ENCODE measurements around the gene FRMD4B.
A peak's percentile ranks its signal among the peaks of the same experiment; 100 is the strongest.

The FRMD4B gene

GRCh38 chr3:69370156-69370883 is 15.6 kb downstream of the FRMD4B start:
- H3K4me1 ChIP-seq (ENCODE audit: control insufficient read depth in 2 of 2, insufficient read depth in 2 of 2, low read length in 2 of 2) = peaks cover 6 to 13% of the 10 kb centered on the region in 2 donors
- no peaks in the 10 kb centered on the region for H3K36me3 ChIP-seq (ENCODE audit: control insufficient read depth in 2 of 2, insufficient read depth in 2 of 2, low read length in 2 of 2)
- peak overlapping the region; percentile 61 to 71 for H3K27ac ChIP-seq (ENCODE audit: low read depth in 2 of 2, low read length in 2 of 2)
- H3K27me3 ChIP-seq (ENCODE audit: control insufficient read depth in 2 of 2, insufficient read depth in 2 of 2, low read length in 2 of 2) = no peaks in the 10 kb centered on the region
- peak overlapping the region in 1 of 2 donors; percentile 32 for H3K9ac ChIP-seq (ENCODE audit: low read depth in 1 of 2, low read length in 2 of 2)
- H3K4me3 ChIP-seq (ENCODE audit: low read length in 2 of 2) = peak overlapping the region; percentile 39 to 42
- H3K9me3 ChIP-seq (ENCODE audit: control insufficient read depth in 2 of 2, low read length in 2 of 2) = no peaks in the 10 kb centered on the region

DNA sequence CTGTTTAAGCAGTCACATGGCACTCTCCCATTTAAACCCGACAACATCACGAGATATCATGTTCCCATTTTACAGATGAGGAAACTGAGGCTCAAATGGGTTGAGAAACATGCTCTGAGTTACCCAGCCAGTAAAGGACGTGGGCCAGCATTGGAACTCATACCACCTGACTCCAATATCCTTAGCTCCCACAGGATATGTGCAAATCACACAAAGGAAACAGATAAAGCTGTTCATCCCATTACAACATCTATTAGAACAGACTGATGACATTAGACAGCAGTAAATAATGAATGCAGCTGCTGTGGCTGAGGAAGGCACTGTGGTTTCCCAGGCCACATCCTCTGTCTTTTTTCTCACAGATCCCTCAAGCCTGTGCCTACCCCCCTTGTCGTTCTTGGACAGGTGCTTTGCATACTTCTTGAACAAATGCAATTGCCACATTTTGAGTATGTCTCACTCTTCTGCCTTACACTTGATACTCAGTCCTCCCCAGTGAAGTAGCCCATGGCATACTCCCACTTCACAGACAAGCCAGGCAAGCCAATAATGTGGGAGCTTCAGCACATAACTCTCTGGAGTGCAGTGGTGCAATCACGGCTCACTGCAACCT is 17.7 kb downstream of the FRMD4B start:
- Histone ChIP-seq H3K36me3 (ENCODE audit: control insufficient read depth in 2 of 2, insufficient read depth in 2 of 2, low read length in 2 of 2) (no peaks in the 10 kb centered on the region), H3K27me3 (ENCODE audit: control insufficient read depth in 2 of 2, insufficient read depth in 2 of 2, low read length in 2 of 2) (no peaks in the 10 kb centered on the region), H3K4me3 (ENCODE audit: low read length in 2 of 2) (no peak overlapping the region), H3K9ac (ENCODE audit: low read depth in 1 of 2, low read length in 2 of 2) (no peak overlapping the region), H3K9me3 (ENCODE audit: control insufficient read depth in 2 of 2, low read length in 2 of 2) (no peaks in the 10 kb centered on the region), H3K27ac (ENCODE audit: low read depth in 2 of 2, low read length in 2 of 2) (no peak overlapping the region), H3K4me1 (ENCODE audit: control insufficient read depth in 2 of 2, insufficient read depth in 2 of 2, low read length in 2 of 2) (peaks cover 12 to 13% of the 10 kb centered on the region in 2 donors)

DNA sequence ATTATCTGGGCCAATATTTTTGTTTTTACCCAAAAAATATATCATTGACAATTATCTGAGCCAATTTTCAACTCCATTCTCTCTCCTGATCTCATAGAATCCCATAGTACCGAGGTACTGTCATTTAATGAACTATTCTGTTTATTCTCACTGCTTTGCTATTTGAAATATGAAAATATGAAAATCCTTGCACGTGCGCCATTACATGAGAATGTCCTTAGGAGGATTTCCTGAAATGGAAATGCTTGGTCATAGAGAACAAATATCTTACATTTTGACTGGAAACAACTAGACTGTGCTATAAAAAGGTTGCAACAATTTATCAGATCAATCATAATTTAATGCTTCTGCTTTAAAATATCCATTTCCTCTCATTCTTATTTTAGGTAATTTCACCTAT is 18.3 kb downstream of the FRMD4B start:
- no peak overlapping the region for H3K9ac ChIP-seq (ENCODE audit: low read depth in 1 of 2, low read length in 2 of 2)
- H3K27ac ChIP-seq (ENCODE audit: low read depth in 2 of 2, low read length in 2 of 2) = no peak overlapping the region
- peaks cover 12 to 13% of the 10 kb centered on the region in 2 donors for H3K4me1 ChIP-seq (ENCODE audit: control insufficient read depth in 2 of 2, insufficient read depth in 2 of 2, low read length in 2 of 2)

GRCh38 chr3:69364354-69364753 is 21.5 kb downstream of the FRMD4B start:
- Histone ChIP-seq H3K27ac (ENCODE audit: low read depth in 2 of 2, low read length in 2 of 2) (peak overlapping the region in 1 of 2 donors; percentile 5), H3K9ac (ENCODE audit: low read depth in 1 of 2, low read length in 2 of 2) (no peak overlapping the region), H3K36me3 (ENCODE audit: control insufficient read depth in 2 of 2, insufficient read depth in 2 of 2, low read length in 2 of 2) (no peaks in the 10 kb centered on the region)

More for the DNA sequence above, 18.3 kb downstream of the FRMD4B start:
- Histone ChIP-seq H3K36me3 (ENCODE audit: control insufficient read depth in 2 of 2, insufficient read depth in 2 of 2, low read length in 2 of 2) (no peaks in the 10 kb centered on the region), H3K4me3 (ENCODE audit: low read length in 2 of 2) (no peak overlapping the region), H3K27me3 (ENCODE audit: control insufficient read depth in 2 of 2, insufficient read depth in 2 of 2, low read length in 2 of 2) (no peaks in the 10 kb centered on the region), H3K9me3 (ENCODE audit: control insufficient read depth in 2 of 2, low read length in 2 of 2) (no peaks in the 10 kb centered on the region)

GRCh38 chr3:69360690-69361089 is 25.2 kb downstream of the FRMD4B start:
- H3K27ac ChIP-seq (ENCODE audit: low read depth in 2 of 2, low read length in 2 of 2) = no peak overlapping the region
- H3K4me1 ChIP-seq (ENCODE audit: control insufficient read depth in 2 of 2, insufficient read depth in 2 of 2, low read length in 2 of 2) = peaks cover 0 to 6% of the 10 kb centered on the region in 2 donors
- no peak overlapping the region for H3K9ac ChIP-seq (ENCODE audit: low read depth in 1 of 2, low read length in 2 of 2)
- H3K27me3 ChIP-seq (ENCODE audit: control insufficient read depth in 2 of 2, insufficient read depth in 2 of 2, low read length in 2 of 2) = no peaks in the 10 kb centered on the region
- peaks cover 0 to 2% of the 10 kb centered on the region in 2 donors for H3K9me3 ChIP-seq (ENCODE audit: control insufficient read depth in 2 of 2, low read length in 2 of 2)
- H3K36me3 ChIP-seq (ENCODE audit: control insufficient read depth in 2 of 2, insufficient read depth in 2 of 2, low read length in 2 of 2) = no peaks in the 10 kb centered on the region
- H3K4me3 ChIP-seq (ENCODE audit: low read length in 2 of 2) = no peak overlapping the region

More at GRCh38 chr3:69364354-69364753, 21.5 kb downstream of the FRMD4B start:
- Histone ChIP-seq H3K4me1 (ENCODE audit: control insufficient read depth in 2 of 2, insufficient read depth in 2 of 2, low read length in 2 of 2) (peaks cover 3 to 6% of the 10 kb centered on the region in 2 donors), H3K4me3 (ENCODE audit: low read length in 2 of 2) (no peak overlapping the region), H3K27me3 (ENCODE audit: control insufficient read depth in 2 of 2, insufficient read depth in 2 of 2, low read length in 2 of 2) (no peaks in the 10 kb centered on the region), H3K9me3 (ENCODE audit: control insufficient read depth in 2 of 2, low read length in 2 of 2) (no peaks in the 10 kb centered on the region)

GRCh38 chr3:69359916-69360315 is 26.0 kb downstream of the FRMD4B start:
- Histone ChIP-seq H3K36me3 (ENCODE audit: control insufficient read depth in 2 of 2, insufficient read depth in 2 of 2, low read length in 2 of 2) (no peaks in the 10 kb centered on the region), H3K4me1 (ENCODE audit: control insufficient read depth in 2 of 2, insufficient read depth in 2 of 2, low read length in 2 of 2) (peaks cover 0 to 6% of the 10 kb centered on the region in 2 donors), H3K27ac (ENCODE audit: low read depth in 2 of 2, low read length in 2 of 2) (no peak overlapping the region), H3K4me3 (ENCODE audit: low read length in 2 of 2) (no peak overlapping the region), H3K9me3 (ENCODE audit: control insufficient read depth in 2 of 2, low read length in 2 of 2) (peaks cover 0 to 2% of the 10 kb centered on the region in 2 donors), H3K27me3 (ENCODE audit: control insufficient read depth in 2 of 2, insufficient read depth in 2 of 2, low read length in 2 of 2) (no peaks in the 10 kb centered on the region), H3K9ac (ENCODE audit: low read depth in 1 of 2, low read length in 2 of 2) (no peak overlapping the region)

- Histone ChIP-seq H3K4me1 (ENCODE audit: control insufficient read depth in 2 of 2, insufficient read depth in 2 of 2, low read length in 2 of 2) (peaks cover 0 to 6% of the 10 kb centered on the region in 2 donors), H3K4me3 (ENCODE audit: low read length in 2 of 2) (no peak overlapping the region), H3K36me3 (ENCODE audit: control insufficient read depth in 2 of 2, insufficient read depth in 2 of 2, low read length in 2 of 2) (no peaks in the 10 kb centered on the region), H3K27me3 (ENCODE audit: control insufficient read depth in 2 of 2, insufficient read depth in 2 of 2, low read length in 2 of 2) (no peaks in the 10 kb centered on the region), H3K9me3 (ENCODE audit: control insufficient read depth in 2 of 2, low read length in 2 of 2) (peaks cover 0 to 2% of the 10 kb centered on the region in 2 donors), H3K9ac (ENCODE audit: low read depth in 1 of 2, low read length in 2 of 2) (no peak overlapping the region), H3K27ac (ENCODE audit: low read depth in 2 of 2, low read length in 2 of 2) (no peak overlapping the region)
Observed at GRCh38 chr3:69359339-69359893, 26.5 kb downstream of the FRMD4B start.

- no peak overlapping the region for H3K9ac ChIP-seq (ENCODE audit: low read depth in 1 of 2, low read length in 2 of 2)
- H3K36me3 ChIP-seq (ENCODE audit: control insufficient read depth in 2 of 2, insufficient read depth in 2 of 2, low read length in 2 of 2) = no peaks in the 10 kb centered on the region
- no peaks in the 10 kb centered on the region for H3K4me1 ChIP-seq (ENCODE audit: control insufficient read depth in 2 of 2, insufficient read depth in 2 of 2, low read length in 2 of 2)
- H3K9me3 ChIP-seq (ENCODE audit: control insufficient read depth in 2 of 2, low read length in 2 of 2) = peaks cover 0 to 2% of the 10 kb centered on the region in 2 donors
- no peak overlapping the region for H3K4me3 ChIP-seq (ENCODE audit: low read length in 2 of 2)
- H3K27me3 ChIP-seq (ENCODE audit: control insufficient read depth in 2 of 2, insufficient read depth in 2 of 2, low read length in 2 of 2) = no peaks in the 10 kb centered on the region
- H3K27ac ChIP-seq (ENCODE audit: low read depth in 2 of 2, low read length in 2 of 2) = no peak overlapping the region
Observed at GRCh38 chr3:69357196-69357595, 28.7 kb downstream of the FRMD4B start.

GRCh38 chr3:69354948-69355347 is 30.9 kb downstream of the FRMD4B start:
- peaks cover 0 to 2% of the 10 kb centered on the region in 2 donors for H3K9me3 ChIP-seq (ENCODE audit: control insufficient read depth in 2 of 2, low read length in 2 of 2)
- H3K4me1 ChIP-seq (ENCODE audit: control insufficient read depth in 2 of 2, insufficient read depth in 2 of 2, low read length in 2 of 2) = no peaks in the 10 kb centered on the region
- no peak overlapping the region for H3K4me3 ChIP-seq (ENCODE audit: low read length in 2 of 2)
- no peaks in the 10 kb centered on the region for H3K27me3 ChIP-seq (ENCODE audit: control insufficient read depth in 2 of 2, insufficient read depth in 2 of 2, low read length in 2 of 2)
- no peak overlapping the region for H3K9ac ChIP-seq (ENCODE audit: low read depth in 1 of 2, low read length in 2 of 2)
- H3K27ac ChIP-seq (ENCODE audit: low read depth in 2 of 2, low read length in 2 of 2) = no peak overlapping the region
- no peaks in the 10 kb centered on the region for H3K36me3 ChIP-seq (ENCODE audit: control insufficient read depth in 2 of 2, insufficient read depth in 2 of 2, low read length in 2 of 2)

DNA sequence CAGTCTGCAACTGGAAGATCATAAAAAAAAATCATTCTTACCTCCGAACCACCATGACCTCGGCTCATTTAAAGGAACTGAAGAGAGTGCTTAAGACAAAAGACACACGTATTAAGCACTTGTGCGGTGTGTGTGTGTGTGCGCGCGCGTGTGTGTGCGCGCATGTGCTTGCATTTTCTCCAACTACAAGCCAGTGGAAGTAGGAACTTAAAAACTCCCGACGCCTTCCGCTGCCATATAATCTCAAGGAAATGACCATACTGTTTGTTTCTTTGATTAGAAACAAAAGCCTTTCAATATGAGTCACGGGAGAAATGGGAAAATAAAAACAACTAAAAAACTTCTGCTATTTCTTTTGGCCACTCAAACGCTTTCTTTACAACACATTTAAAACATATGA is 32.4 kb downstream of the FRMD4B start:
- Histone ChIP-seq H3K27ac (ENCODE audit: low read depth in 2 of 2, low read length in 2 of 2) (peak overlapping the region in 1 of 2 donors; percentile 42), H3K36me3 (ENCODE audit: control insufficient read depth in 2 of 2, insufficient read depth in 2 of 2, low read length in 2 of 2) (no peaks in the 10 kb centered on the region), H3K4me1 (ENCODE audit: control insufficient read depth in 2 of 2, insufficient read depth in 2 of 2, low read length in 2 of 2) (no peaks in the 10 kb centered on the region), H3K4me3 (ENCODE audit: low read length in 2 of 2) (peak overlapping the region; percentile 30 to 50), H3K9ac (ENCODE audit: low read depth in 1 of 2, low read length in 2 of 2) (no peak overlapping the region), H3K27me3 (ENCODE audit: control insufficient read depth in 2 of 2, insufficient read depth in 2 of 2, low read length in 2 of 2) (no peaks in the 10 kb centered on the region), H3K9me3 (ENCODE audit: control insufficient read depth in 2 of 2, low read length in 2 of 2) (no peaks in the 10 kb centered on the region)

Data from mucosa of rectum (tissue), 2 donors.